H4 (cell line): ENCODE measurements around the gene GULP1. TPM values are rescaled to one million over a fixed set of nuclear protein-coding genes. Genes with fewer than 3 reads are reported as not detected.
"Not testable (repeated sequence)": the region's sequence is repeated elsewhere in the genome, so short reads cannot be mapped to it uniquely, and the experiment has no call there.

Source experiments
- DNase-seq: peaks from one replicate; pipeline ENCODE4 v3.0.0-alpha.2; 2015; ENCODE audit warnings: low spot score
- total RNA-seq: library from RNA; depleted of rRNA; stranded (reverse); fragments of >200 nt; shearing (Covaris generic); gene quantifications from 2 replicates; pipeline ENCODE4 v1.2.3, GENCODE V29; 2014; rRNA removed

Gene GULP1, protein sequence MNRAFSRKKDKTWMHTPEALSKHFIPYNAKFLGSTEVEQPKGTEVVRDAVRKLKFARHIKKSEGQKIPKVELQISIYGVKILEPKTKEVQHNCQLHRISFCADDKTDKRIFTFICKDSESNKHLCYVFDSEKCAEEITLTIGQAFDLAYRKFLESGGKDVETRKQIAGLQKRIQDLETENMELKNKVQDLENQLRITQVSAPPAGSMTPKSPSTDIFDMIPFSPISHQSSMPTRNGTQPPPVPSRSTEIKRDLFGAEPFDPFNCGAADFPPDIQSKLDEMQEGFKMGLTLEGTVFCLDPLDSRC
- total RNA-seq = 24.4 and 31.2 TPM in 2 replicates

DNA sequence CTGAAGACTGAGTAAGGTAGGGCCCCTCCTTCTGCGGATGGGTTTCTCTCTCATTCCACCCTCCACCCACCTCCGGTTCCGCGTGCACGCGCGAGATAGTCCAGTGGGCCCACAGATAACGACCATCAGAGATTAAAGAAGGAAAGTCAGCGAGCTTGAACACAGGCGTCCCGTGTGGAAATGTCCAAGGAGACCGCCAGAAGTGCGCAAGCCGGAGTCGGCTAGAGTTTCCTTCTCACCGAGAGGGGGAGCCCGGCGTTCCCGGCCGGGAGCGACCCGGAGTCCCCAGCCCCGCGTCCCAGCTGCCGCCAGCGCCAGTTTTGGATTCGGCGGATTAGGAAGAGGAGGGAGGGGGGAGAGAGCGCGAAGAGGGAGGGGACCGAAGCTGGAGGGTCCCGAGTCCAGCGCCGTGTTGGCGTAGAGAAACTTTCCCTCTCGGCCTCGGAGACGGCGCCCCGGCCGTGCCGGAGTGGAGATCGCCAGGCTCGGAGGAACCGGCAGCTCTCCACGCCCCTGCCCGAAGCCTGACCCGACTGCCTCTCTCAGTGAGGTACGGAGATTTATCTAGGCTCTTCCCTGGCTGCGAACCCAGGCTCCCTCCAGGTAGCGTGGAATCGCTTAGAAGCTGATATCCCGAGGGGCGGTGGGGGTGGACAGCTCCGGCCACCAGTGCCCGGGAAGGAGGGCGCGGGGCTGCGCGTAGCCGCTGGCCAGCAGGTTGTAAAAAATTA lies at the start of gene GULP1:
TSS of gene GULP1 (plus strand) at position 258 of the 731 bp plus-strand sequence. CDS start 185,829 bp downstream, outside the sequence.
- DNase-seq = peak; percentile 51

DNA sequence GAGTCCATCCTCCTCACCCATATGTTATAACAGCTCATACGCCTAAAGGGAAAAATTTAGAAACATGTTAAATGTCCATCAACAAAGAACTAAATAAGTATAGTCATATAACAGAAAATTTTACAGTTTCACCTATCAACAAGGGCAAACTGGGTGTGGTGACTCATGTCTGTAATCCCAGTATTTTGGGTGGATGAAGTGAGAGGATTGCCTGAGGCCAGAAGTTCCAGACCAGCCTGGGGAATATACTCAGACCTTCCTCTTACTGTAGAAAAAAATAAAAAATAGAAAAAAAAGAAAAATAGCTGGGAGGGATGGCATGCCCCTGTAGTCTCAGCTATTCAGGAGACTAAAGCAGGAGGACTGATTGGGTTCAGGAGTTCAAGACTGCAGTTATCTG lies 48.3 kb upstream of the GULP1 start:
- DNase-seq = no peak

DNA sequence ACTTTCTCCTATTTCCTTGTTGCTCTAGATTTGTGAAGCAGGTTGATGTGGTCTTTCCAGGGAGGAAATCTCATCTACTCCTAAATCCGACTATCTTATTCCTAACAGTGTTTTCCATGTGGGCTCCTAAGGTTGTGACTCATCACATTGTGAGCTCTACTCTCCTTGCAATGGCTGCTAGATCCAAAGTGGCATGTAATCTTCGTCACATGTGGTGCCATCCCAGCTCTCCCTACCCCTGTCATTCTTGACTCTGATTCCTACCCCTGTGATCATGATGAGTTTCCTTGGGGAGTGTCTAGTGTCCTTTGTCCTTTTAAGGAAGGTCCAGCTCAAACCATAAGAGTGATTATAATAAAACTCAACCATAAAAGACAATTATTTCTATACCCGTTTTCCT lies 47.3 kb upstream of the GULP1 start:
- DNase-seq = no peak

DNA sequence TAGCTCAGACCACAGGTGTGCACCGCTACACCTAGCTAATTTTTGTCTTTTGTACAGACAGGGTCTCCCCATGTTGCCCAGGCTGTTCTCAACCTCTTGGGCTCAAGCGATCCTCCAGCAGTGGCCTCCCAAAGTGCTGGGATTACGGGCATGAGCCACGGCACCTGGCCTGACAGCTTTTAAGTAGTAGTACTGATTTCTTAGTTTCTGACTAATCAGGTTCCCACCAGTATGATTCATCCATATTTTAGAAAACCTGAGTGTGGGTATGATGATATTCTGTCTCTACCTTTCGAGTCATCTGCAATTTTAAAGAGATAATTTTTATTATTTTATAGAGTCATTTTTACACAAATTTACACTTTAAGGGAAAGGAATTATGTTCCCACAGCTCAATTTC lies 46.4 kb upstream of the GULP1 start:
- no peak for DNase-seq

DNA sequence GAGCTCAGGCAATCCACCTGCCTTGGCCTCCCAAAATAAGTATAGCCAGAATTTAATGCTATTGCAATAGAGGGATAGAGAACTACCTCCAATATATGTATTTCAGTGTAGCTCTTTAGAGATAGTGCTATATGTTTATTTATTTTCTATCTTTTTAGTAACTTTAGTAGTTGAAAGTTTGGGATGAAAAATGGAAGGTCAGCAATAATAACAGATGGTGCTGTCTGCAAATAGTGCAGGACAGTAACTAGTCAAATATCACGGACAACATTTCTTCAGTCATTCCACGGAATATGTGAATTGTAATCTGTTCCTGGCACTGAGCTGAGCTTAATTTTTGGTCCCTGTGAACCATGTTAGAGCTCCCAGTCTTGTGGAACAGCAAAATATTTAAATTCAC lies 43.2 kb upstream of the GULP1 start:
- no peak for DNase-seq

DNA sequence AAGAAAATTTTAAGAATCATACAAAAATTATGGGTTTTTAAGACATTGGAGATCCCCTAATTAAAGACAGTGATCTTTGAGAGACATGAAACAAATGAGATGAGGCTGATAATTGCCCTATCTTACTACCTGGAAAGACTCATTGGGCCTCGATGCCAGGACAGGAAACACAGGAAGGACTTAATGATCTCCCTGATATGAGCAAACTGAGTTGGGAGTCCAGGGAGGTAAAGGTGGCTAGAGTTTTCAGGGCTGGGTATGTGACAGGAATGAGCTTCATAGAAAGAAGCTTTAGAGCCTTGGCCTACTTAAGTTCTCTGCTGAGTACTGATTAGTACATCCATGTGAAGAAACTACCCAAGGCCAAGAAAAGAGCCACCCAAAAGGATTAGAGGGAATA lies 40.6 kb upstream of the GULP1 start:
- no peak for DNase-seq

DNA sequence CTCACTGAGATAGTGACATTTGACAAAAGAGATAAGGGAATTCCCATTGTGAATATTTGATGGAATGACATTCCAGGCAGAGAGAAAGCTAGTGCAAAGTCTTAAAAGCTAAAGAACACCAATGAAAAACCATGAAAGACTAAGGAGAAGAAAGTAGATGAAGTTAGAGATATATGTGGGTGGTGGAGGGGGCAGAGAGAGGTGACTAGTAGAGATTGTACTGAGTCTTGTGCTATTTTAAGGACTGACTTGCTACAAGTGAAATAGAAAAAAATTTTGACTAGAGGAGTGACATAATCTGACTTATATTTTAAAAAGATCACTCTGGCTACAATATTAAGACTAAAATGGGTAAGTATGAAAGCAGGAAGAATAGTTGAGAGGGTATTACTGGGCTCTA lies 35.3 kb upstream of the GULP1 start:
- no peak for DNase-seq

DNA sequence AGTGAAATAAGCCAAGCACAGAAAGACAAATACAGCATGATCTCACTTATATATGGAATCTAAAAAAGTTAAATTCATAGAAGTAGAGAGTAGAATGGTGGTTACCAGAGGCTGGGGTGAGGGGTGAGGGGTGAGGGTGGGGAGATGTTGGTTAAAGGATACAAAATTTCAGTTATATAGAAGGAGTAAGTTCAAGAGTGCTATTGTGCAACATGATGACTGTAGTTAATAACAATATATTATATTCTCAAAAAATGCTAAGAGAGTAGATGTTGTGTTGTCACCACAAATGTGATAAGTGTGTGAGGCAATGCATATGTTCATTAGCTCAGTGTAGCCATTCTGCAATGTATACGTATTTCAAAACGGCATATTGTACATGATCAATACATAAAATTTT lies 26.4 kb upstream of the GULP1 start:
- no peak for DNase-seq

DNA sequence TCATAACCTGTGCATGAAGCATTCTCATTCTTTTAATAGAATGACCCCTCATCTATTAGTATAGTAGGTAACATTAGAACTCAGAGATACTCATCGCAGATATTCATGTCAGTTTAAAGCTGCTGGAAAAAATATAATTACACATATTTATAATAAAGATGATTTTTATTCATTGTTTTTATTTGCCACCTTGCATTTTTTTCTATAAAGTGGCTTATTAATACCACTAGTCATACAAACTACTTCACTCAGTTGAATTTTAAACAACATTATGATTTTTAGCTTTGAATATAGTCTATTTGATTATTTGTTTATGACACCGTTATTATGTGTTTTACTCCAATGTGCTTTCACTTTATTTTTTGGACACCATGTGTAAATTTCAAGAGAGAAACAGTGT lies 23.9 kb upstream of the GULP1 start:
- no peak for DNase-seq

DNA sequence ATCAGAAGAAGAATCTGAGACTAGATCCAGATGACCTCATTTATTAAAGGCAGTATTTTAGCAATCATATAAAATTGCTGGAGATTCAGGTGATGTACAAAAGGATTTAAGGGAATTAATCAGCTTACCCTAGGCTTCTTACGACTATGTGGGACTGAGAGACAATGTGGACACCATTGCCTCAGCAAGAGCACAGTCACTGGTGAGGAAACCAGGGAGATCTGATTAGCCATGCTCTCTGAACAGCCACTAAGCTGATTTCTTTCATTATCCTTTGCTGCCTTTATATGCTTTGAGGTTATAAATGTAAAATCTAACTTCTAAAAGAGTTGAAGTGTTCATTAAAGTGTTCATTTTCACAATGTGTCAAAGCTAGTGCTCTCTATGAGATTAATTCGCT lies 22.7 kb upstream of the GULP1 start:
- no peak for DNase-seq

DNA sequence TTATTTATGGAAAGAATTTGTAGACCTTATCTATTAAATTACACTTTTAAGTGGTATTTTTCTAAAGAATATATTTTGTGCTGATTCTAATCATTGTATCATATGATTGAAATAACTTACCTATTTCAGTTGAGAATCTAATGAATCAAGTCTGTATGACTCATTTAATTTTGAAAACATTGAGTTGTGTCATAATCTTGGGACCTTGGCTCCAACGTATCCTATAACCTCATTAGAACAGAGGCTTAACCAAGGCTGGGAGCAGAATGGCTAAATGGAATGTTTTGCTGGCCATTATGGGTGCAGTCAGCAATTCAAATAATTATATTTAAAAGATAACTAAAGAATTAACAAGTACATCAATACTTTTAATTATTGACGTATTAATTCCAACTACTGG lies 19.6 kb upstream of the GULP1 start:
- DNase-seq = no peak

DNA sequence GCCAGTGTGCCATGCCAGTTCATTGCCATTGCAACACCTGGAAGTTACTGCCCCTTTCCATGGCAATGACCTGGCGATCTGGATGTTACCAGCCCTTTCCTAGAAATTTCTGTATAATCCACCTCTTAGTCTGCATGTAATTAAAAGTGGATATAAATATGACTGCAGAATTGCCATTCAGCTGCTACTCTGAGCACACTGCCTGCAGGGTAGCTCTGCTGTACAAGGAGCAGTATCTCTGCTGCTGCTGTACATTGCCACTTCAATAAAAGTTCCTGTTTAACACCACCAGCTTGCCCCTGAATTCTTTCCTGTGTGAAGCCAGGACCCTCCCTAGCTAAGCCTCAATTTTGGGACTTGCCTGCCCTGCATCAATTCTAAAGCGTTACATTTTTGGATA lies 17.4 kb upstream of the GULP1 start:
- DNase-seq = no peak

DNA sequence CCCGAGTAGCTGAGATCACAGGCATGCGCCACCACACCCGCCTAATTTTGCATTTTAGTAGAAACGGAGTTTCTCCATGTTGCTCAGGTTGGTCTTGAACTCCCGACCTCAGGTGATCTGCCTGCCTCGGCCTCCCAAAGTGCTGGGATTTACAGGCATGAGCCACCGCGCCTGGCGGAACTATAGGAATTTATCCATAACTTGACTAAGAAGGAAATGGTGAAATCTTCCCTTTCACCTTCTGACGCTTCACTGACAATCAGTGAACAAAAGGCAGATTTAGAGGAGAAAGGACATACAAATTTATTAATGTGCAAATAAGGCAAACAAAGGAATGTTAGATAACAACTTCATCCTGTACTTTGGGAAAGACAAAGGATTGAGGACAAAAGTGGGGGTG lies 15.4 kb upstream of the GULP1 start:
- DNase-seq = no peak

DNA sequence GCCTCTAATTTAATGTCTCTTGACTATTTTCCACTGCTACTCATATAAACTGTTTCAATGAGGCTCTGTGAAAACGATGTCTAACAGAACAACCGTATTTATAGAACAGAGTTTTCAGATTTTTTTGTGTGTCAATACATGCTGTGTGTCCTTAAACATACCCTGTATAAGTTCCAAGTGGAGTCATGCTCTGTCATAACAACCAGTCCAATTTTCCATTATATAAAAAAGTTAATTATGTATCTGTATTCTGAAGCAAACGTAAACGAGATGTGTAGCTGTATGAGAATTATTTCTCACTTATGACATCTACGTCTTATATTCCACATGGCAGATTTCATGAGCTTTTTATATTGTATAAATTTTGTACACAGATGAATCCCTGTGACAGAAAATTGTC lies 13.9 kb upstream of the GULP1 start:
- no peak for DNase-seq

DNA sequence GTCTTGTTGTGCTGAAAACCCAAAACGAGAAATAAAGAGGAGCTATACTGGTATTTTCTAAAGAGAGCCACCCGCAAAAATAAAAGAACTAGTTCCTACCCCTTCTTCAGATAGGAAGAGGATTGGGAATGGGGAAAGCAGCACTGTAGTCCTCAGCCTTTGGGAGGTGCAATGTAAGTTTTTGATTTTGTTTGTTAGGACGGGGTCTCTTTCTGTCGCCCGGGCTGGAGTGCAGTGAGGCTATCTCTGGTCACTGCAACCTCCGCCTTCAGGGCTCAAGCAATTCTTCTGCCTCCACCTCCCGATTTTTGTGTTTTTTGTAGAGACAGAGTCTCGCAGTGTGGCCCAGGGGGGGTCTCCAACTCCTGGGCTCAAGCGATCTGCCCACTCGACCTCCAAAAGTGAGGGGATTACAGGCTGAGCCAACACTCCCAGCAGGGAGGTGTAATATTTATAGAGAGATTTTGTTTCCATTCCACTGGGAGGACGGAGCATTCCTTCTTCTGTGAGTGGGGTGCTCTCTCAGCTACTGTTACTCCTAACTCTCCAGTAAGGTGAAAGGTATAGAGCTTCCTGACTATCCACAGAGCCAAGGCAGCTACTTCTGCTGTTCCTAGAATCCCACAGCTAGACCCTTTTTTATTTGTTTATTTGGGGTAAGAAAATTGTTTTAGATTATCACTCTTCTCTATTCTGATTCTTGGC lies 13.1 kb upstream of the GULP1 start:
- no peak for DNase-seq

DNA sequence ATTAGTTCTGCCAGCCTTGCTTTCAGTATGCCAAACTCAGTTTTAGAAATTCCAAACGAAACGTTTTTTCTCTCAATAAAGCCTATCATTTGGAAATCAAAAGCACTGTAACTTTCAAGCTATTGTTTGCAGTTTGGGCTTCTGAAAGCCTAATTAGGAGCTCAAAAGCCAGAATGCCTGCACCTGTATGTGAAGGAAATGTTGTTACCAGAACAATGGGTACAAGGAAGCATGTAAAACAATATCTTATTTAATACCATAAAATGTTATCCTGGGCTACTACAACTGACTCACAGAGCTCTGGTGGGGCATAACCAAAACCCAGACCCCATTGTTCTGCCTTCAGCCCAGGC lies 12.6 kb upstream of the GULP1 start:
- DNase-seq = no peak

DNA sequence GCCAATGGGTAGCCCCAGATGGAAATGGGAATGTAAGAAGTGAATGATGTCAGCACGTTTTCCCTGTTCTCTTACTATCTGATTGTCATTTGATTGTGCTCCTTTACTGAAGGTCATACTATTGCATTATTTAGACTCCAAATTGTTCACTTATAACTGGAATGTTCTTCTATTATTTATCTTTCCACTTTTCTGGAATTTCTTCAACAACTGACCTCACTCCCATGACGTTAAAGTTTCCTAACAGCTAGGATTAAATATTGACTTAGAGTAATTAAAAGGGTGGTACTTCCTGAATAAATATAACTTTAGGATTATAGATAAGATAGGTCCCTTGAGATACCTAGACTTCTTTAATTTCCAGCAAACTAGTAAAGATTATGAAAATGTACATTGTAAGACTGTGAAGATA lies 10.9 kb upstream of the GULP1 start:
- DNase-seq = no peak

DNA sequence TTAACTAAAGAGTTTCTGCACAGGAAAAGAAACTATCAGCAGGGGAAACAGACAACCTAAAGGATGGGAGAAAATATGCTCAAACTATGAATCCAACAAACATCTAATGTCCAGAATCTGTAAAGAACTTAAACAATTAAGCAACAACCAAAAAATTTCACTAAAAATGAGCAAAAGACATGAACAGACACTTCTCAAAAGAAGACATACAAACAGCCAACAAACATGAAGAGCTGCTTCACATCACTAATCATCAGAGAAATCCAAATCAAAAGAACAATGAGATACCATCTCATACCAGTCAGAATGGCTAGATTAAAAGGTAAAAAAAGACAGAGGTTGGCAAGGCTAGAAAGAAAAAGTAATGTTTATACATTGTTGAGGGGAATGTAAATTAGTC lies 8.8 kb upstream of the GULP1 start:
- DNase-seq = no peak

DNA sequence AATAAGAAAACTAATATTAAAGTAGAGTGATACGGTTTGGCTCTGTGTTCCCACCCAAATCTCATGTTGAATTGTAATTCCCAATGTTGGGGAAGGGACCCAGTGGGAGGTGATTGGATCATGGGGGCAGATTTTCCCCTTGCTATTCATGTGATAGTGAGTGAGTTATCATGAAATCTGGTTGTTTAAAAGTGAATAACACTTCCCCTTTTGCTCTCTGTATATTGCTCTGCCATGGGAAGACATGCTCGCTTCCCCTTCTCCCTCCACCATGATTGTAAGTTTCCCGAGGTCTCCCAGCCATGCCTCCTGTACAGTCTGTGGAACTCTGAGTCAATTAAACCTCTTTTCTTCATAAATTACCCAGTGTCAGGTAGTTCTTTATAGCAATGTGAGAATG lies 7.4 kb upstream of the GULP1 start:
- DNase-seq = not testable (repeated sequence)

DNA sequence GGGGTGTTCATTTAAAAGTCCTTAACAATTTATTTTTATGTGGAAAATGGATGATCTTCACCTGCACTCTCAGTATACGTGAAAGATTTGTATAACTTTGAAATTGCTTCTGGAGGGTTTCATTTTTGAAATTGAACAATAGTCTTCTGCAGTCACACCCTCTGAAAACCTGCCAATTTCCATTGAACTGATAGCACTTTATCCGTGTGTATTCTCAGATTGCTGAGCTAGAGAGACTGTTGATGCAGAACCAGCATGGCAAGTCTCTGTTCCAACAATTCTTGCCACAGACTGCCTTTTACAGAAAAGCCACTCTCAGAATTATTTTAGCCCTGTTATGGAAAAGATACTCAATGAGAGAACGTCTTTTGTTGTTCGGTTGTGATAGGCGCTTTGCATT lies 6.6 kb upstream of the GULP1 start:
- DNase-seq = no peak

DNA sequence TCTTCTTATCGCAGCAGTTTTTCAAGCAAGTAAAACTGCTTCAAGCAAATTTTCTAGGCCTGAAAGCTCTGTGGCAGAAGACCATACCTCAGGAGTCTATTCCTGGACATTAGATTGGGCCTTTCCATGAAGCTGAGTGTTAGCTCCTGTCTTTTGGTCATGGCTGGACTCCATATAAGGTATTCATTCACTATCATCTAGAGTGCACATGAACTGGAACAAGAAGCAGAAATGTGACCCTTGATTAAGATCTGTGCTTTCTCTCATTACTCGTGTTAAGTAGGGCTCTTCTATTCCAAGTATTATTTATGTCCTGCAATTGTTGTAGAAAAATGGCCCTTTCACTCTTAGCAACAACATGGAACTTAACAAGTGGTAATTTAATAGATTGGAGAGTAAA lies 5.9 kb upstream of the GULP1 start:
- no peak for DNase-seq

DNA sequence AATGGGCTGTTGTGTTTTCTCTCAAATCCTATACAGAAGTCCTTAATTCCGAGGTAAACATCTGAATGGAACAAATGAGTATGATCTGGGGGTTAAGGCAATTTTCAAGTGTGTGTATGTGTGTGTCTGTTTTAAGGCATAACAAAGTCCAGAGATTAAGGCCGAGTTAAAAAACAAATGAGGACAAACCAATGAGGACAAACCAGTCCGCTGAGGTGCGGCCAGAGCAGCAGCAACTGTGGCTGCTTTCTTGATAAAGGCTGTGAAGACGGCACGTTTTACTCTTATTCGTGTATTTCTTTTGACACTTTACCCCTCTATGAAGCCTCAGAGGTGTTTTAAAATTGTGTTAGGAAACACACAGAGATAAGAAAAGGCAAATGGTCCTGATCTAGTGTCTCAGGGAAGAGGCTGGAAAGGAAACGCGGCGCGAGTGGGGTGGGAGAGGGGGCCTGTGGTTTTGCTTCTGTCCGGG lies 495 bp upstream of the GULP1 start:
- peak; percentile 9 for DNase-seq
